ENCODE data around the gene SRSF2.
"Not testable (repeated sequence)": the region's sequence is repeated elsewhere in the genome, so short reads cannot be mapped to it uniquely, and the experiment has no call there.

SRSF2 gene

DNA sequence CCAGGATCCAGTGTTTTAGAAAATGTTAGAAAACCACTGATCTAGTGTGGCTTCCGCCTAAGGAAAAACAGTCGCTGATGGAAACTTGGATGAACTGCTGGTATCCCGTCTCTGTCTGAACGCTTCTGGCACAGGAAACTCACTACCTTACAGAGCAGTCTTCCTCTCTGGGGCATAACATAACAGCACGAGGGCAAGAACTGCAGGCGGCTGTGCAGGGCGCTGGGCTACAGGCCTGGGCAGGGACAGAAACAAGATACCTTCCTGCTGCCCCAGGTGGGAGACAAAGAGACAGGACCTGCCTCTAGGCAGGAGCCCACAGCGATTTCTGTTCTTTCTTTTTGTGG is 36.9 kb downstream of the SRSF2 start:
- DNase-seq, result no peak

DNA sequence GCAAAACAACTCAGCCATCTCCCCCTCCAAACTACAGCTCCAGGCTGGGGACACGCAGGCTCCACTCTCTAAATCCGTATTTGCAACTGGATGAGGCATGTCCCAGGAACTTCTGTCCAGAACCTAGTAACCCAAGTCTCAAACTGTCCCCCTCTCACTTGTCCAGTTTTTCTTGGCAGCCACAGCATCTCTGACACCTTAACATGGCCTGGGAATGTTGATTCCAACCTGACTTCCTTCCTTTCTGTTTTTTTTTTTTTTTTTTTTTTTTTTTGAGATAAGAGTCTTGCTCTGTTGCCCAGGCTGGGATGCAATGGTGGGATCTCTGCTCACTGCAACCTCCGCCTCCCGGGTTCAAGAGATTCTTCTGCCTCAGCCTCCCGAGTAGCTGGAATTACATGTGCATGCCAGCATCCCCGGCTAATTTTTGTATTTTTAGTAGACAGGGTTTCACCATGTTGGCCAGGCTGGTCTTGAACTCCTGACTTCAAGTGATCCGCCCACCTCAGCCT is 38.6 kb downstream of the SRSF2 start:
- not testable (repeated sequence) for DNase-seq

DNA sequence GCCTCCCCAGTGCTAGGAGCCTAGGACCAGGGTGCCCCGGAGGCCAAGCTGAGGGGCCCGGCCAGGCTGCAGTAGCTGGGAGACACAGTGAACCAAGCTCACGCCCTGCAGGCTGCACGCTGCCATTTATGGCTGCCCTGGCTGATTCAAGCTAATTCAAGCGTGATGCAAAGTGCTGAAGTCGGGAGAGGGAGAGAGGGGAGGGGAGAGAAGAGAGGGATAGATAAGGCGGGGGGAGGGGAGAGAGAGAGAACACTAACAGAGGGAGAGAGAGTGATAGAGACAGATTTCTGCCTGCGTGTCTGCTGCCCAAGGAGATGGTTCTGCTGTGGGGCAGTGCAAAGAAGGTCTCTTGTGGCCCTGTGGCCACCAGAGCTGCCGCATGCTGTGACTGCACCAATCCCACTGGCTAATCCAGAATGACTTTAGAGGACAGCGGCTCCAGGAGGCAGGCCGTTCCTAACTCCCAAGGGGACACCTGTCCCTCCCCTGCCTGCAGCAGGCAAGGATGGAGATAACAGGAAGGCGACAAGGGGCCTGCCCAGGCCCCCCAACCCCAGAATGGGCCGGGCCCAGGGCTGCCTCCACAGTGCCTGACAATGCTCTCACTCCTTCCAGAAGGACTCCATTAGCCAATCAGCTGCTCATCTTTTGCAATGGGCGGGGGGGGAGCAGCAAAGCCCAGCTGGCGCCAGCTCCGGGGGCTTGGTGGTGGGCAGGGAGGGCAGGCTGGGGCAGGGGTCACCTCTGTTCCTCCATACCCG is 39.2 kb downstream of the SRSF2 start:
- no peak for DNase-seq

DNA sequence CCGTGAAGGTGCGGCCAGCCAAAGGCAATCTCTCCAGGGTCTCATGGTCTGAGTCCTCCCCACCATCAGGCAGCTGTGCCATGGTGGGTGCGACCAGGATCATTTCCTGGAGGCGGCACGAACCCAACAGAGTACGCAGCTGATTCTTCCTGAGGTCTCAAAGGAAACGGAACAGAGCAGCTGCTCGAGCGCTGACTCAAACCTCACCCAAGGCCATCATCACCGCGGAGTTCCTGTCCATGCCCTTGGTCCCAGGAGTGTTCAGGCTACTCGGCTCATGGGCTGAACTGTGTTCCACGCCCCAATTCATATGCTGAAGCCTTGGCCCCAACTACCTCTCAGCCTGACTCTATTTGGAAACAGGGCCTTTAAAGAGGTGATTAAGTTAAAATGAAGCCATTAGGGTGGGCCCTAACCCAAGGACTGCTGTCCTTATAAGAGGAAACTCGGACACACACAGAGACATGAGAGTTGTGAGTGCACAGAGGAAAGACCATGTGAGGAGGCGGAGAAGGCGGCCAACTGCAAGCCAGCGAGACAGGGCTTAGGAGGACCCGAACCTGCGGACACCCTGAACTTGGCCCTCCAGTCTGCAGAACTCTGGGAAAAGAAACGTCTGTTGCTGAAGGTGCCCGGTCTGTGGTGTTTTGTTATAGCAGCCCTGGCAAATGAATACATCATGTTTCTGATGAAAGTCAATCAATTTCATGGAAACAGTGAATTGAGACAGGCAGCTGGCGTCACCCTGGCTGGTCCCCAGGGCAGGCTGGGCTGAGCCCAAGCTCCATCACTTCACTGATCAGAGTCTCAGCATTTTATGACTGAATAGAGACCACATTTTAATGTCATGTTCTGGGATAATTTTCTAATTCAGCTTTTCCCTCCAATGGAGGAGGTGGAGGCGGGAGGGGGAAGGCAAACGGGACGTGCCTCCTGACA is 40.1 kb downstream of the SRSF2 start:
- DNase-seq, result no peak

DNA sequence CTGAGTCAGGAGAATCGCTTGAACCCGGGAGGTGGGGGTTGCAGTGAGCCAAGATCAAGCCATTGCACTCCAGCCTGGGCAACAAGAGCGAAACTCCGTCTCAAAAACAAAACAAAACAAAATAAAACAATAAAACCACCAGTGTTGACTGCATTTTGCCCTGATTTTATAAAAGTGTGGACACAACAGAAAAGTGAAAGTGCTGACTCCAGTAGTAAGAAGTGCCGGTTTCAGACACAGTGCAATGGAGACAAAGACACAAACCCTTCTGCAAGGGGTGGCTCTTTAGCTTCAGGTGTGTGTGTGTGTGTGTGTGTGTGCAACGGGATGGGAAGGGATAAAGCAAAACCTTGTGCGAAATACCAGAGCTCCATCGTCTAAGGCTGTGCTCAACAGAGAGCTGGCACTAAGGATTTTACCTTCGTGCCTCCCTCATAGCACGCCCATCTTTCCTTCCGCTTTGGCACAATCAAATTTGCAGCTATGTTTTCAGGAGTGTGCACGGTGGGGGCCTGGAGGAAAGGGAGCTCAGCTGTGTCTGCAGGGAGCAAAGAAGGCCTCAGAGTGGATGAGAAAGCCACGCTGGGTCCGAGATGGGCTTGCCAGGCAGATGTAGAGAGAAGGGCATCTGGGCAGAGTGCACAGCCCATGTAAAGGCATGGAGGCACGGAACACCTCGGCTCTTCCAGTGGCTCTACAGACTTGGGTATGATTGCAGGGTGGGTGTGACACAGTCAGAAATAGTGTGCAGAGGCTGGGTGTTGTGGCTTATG is 41.9 kb downstream of the SRSF2 start:
- DNase-seq, result no peak

DNA sequence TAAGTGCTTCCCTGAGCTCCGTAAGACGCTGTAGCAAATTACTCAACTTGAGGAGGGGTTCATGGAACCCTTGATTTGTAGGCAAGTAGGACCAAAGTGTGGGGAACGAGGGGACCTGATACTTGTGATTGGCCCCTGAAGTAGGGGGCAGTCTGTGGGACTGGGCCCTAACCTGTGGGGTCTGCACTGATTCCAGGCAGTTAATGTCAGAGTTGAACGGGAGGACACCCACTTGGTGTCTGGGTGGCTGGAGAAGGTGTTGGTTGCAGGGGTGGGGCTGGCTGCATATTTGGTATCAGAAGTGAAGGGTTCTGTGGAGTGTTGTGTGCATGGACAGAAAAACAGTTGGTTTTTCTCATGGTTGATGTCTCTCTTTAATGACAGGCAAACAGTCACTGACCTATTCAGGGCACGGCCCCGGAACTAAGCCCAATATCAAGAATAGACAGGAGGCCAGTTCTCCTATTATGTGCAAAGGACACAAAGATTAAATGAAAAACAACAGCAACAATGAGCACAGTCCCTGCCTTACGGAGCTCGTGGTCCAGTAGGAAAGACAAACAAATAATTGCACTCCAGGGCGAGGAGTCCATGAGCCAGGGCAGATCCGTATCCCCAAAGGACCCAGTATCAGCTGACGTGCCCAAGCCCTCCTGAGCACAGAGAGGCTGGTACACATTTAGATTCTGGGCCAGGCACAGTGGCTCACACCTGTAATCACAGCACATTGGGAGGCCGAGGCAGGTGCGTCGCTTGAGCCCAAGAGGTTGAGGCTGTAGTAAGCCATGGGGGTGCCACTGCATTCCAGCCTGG is 45.5 kb downstream of the SRSF2 start:
- DNase-seq, result no peak

DNA sequence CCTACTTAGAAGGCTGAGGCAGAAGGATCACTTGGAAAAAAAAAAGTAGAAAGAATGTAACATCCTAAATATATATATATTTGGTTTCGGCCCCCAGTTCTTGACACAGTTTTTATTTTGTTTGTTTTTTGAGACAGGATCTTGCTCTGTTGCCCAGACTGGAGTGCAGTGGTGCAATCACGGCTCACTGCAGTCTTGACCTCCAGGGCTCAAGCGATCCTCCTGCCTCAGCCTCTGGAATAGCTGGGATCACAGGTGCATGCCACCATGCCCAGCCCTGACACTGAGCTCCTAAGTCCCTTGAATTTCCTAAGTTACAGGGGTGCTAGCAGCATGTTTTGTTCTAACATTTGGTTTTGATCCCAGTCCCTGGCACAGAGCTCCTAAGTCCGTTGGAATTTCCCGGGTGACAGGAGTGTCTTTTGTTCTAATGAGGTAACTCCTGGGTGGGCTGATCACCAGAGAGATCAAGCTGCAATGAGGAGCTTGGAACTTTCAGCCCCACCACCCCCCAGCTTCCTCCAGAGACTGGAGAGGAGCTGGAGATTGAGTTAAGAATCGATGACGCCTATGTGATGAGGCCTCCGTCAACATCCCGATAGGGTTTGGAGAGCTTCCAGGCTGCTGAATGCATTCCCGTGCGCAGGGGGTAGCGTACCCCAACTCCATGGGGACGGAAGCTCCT is 46.4 kb downstream of the SRSF2 start:
- no peak for DNase-seq

DNA sequence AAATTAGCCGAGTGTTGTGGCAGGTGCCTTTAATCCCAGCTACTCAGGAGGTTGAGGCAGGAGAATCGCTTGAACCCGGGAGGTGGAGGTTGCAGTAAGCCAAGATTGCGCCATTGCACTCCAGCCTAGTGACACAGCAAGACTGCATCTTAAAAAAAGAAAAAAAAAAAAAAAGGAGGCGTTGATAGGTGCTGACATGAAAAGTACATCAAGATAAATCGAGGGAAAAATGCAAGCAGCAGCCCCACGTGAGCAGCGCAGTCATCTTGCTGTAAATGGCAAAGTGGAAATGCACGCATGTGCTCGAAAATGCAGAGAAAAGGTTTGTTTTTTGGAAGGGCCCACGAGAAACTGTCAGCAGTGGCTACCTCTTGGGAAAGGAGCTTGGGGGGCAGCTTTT is 47.3 kb downstream of the SRSF2 start:
- DNase-seq, result no peak

DNA sequence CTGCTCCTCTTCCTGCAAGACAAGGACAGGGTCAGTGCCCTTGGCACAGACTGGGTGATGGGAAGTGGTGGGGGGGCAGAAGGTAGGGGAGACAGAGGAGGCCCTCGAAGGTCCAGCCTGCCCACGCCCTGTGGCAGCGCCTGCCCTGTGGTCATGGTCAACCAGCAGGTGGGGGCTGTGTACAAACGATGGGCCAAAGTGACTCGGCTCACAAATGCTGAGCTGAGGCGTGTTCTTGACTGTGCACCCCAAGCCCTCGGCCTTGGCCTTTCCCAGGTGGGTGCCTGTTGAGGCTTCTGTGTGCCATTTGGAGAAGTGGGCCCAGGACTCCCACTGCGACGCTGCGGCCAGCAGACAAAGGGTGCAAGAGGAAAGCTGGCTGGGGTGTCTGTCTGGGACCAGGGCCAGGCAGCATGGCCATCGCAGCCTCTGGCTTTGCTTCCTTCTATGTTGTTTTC is 48.9 kb downstream of the SRSF2 start:
- DNase-seq, result no peak

DNA sequence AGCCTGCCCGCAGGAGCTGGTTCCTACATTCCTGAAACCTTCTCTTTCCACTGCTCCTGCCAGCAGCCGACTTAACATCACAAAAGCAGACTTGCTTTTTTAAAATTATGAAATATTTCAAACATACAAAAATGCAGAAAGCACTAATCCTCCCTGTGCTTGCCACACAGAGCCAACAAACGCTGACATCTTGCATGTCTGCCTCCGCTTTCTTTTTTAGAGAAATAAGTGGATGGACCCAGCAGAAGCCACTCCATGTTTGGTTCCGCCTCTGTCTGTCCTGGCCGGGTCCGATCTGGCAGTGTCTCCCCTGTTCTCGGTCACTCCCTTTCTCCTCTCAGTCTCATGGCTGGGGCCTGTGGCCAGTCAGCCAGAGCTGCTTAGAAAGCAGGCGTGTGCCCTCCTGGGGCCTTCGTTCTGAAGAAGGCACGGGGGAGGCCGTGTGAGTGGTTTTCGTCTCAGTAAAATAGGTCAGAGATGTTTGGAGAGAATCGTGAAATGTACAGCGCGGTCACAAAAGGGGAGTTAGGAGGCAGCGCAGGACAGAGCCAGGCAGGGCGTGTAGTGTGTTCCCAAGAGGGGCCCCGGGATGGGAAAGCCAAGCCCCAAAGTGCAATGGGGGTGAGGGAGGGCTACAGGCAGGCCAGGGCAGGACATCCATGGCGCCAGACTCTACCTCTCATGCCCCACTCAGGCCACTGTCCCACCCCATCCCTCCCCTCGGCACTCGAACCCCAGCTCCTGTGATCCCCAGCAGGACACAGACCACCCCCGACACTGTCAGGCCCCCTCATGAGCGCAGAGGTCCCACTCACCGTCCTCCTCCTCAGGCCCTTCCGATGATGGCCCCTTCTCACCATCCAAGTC is 49.6 kb downstream of the SRSF2 start:
- no peak for DNase-seq

DNA sequence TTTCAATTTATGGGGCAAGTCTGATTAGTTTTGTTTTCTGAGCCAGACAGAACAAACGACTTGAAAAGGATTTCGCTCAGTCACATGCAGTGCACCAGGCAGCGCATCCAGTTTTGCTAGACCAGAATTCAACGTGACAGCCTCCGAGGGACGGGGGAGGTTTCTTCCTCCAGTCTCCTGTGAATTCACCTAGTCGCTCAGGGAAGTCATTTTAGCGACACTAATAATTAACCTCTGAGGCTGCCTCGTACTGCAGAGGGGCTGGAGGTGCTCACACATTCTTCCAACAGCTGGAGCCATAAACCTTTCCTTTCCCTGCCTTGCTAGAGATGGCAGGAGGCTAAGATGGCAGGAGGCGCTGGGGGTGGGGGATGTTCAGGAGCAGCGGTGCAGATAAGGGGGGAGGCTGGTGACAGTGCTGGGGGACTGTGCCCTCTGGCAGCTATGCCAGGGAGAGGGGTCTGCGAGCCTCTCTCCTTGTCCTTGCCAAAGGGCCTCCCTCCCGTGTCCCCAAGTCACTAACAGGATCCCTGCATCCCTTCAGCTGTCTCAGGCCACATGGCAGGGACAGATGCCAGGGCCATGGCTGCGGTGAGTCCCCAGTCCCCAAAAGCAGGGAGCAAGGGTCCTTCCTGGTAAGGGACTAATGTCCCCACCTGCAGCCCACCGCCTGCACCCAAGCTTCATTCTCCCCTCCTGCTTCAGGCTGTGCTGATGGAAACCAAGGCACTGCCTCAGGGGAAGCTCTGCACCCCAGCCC is 50.4 kb downstream of the SRSF2 start:
- DNase-seq, result no peak

DNA sequence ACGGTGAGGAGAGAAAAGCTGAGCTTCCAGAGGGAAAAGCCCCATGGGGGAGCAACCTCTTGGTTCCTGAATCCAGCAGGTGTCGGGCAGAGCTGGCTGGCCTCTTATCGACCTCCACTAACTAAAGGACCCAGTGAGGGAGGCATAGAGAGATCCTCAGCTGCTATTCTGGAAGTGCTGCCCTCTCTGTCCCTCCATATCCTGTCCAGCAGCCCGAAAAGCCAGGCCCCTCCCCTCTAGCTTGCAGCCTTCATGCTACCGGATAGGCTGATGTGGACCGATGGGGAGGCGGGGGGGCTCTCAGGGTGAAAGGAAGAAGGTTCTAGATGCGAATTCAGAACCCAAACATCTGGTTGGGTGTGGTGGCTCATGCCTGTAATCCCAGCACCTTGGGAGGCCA is 51.3 kb downstream of the SRSF2 start:
- no peak for DNase-seq

DNA sequence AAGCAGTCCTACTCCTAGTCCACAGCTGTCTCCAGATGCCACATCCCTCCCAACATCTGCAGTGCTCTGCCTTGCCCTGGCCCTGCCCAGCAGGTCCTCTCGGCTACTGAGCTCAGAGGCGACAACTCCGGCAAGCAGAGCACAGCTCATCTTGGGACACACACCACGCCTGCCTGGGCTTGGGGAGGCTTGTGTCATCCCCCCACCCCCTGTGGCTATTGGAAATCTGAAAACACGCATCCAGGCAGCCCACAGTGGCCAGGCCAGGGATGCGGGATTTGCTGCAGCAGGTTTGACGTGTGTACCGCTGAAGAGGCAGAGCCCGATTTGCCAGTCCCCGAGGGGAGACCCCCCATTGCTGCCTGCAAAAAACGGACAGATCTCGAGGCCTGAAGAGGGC is 51.8 kb downstream of the SRSF2 start:
- DNase-seq, result no peak

DNA sequence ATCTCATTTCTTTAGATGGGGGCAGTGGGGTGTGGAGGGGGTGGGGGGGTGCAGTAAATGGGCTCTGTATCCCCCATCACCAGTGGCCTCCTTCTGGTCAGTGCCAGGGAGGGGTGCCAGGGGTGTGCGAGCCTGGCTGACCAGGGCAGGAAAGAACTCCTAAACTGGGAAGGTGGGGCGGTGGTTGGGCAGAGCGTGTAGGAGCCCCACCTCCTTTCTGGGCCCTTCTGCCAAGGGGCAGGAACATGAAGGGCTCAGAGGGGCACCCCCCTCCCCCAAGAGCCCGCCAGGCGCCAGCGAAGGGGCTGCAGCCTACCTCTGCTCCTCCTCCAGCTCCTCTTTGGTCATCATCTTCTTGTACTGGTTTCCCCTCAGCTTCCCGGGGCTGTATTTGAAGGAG is 52.4 kb downstream of the SRSF2 start:
- no peak for DNase-seq
